SK-N-SH (cell line): Measurements from ENCODE around the gene RPS28.

Experiments used
- CTCF ChIP-seq: fragments of 200-600 bp; sonication (generic); IDR thresholded peaks from 2 replicates; pipeline ENCODE4 v1.6.1; 2017; ENCODE audit warnings: antibody characterized with exemption, mild to moderate bottlenecking, moderate library complexity
- EP300 ChIP-seq, 2 experiments: IDR thresholded peaks; 2 replicates each; pipeline versions ENCODE4 v1.4.0 to v1.6.1; 2012; ENCODE audit warnings: borderline replicate concordance in 1 of 2, low read depth in 1 of 2, low read length in 1 of 2
- RAD21 ChIP-seq: IDR thresholded peaks from 2 replicates; pipeline ENCODE4 v1.6.1; 2012; ENCODE audit warnings: mild to moderate bottlenecking, low read length
- SIN3A ChIP-seq: IDR thresholded peaks from 2 replicates; pipeline ENCODE4 v1.6.1; 2012; ENCODE audit warnings: low read depth, mild to moderate bottlenecking, low read length, moderate library complexity, borderline replicate concordance
- TCF12 ChIP-seq: IDR thresholded peaks from 2 replicates; pipeline ENCODE4 v1.4.0; 2012
- TF ChIP-seq, protein P1 (sequence below): IDR thresholded peaks from 2 replicates; pipeline ENCODE4 v1.4.0; 2012; ENCODE audit warnings: low read depth, borderline replicate concordance

- TF ChIP-seq CTCF (no peak), TCF12 (no peak), EP300 (IDR thresholded peaks at IDR 0.05; ENCODE audit: borderline replicate concordance in 1 of 2, low read depth in 1 of 2, low read length in 1 of 2) (no peak), SIN3A (no peak), RAD21 (no peak)
- TF ChIP-seq, protein P1, sequence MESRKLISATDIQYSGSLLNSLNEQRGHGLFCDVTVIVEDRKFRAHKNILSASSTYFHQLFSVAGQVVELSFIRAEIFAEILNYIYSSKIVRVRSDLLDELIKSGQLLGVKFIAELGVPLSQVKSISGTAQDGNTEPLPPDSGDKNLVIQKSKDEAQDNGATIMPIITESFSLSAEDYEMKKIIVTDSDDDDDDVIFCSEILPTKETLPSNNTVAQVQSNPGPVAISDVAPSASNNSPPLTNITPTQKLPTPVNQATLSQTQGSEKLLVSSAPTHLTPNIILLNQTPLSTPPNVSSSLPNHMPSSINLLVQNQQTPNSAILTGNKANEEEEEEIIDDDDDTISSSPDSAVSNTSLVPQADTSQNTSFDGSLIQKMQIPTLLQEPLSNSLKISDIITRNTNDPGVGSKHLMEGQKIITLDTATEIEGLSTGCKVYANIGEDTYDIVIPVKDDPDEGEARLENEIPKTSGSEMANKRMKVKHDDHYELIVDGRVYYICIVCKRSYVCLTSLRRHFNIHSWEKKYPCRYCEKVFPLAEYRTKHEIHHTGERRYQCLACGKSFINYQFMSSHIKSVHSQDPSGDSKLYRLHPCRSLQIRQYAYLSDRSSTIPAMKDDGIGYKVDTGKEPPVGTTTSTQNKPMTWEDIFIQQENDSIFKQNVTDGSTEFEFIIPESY = no peak
Measured at GRCh38 chr19:8331263-8331845, 10.1 kb downstream of the RPS28 start.
